RWPE2 (cell line): ENCODE results near the gene CHD2.

ENCODE experiments used
- ATAC-seq: fragments of 200-7000 bp; cut with Tn5 transposase; 3 replicates; pipeline ENCODE4 v1.9.1; 2021; ENCODE audit warnings: low read depth
- DNase-seq: peaks from one replicate; pipeline ENCODE4 v3.0.0-alpha.2; 2020; ENCODE audit warnings: low spot score
- H3K27ac ChIP-seq: fragments of 450-650 bp; 2 replicates; pipeline ENCODE4 v1.5.1; 2017; ENCODE audit warnings: mild to moderate bottlenecking; ENCODE audit not compliant: poor library complexity, severe bottlenecking
- H3K27me3 ChIP-seq: fragments of 250-450 bp; sonication (Bioruptor Pico); 2 replicates; pipeline ENCODE4 v1.5.1; 2021; ENCODE audit warnings: mild to moderate bottlenecking, moderate library complexity; ENCODE audit not compliant: insufficient read depth, poor library complexity, severe bottlenecking
- H3K36me3 ChIP-seq: fragments of 250-450 bp; sonication (Bioruptor Pico); 2 replicates; pipeline ENCODE4 v1.5.1; 2020; ENCODE audit warnings: low read depth, mild to moderate bottlenecking, moderate library complexity
- H3K4me1 ChIP-seq: fragments of 250-450 bp; sonication (Bioruptor Pico); 2 replicates; pipeline ENCODE4 v1.5.1; 2021; ENCODE audit warnings: mild to moderate bottlenecking, moderate library complexity; ENCODE audit not compliant: insufficient read depth, poor library complexity, severe bottlenecking
- H3K4me3 ChIP-seq: fragments of 250-450 bp; sonication (Bioruptor Pico); 2 replicates; pipeline ENCODE4 v1.5.1; 2021; ENCODE audit warnings: mild to moderate bottlenecking, moderate library complexity; ENCODE audit not compliant: severe bottlenecking
- H3K9me3 ChIP-seq: fragments of 250-450 bp; sonication (Bioruptor Pico); 2 replicates; pipeline ENCODE4 v1.5.1; 2021; ENCODE audit warnings: mild to moderate bottlenecking, moderate library complexity; ENCODE audit not compliant: severe bottlenecking
- CTCF ChIP-seq: fragments of 450-650 bp; IDR thresholded peaks from one replicate; pipeline ENCODE4 v1.5.1; 2017; ENCODE audit warnings: mild to moderate bottlenecking, moderate library complexity; ENCODE audit not compliant: poor library complexity, severe bottlenecking

CHD2 gene

GRCh38 chr15:93050648-93051047 is 150.5 kb downstream of the CHD2 start:
- no peak for TF ChIP-seq CTCF
- peaks cover 3% of the 10 kb centered on the region for H3K9me3 ChIP-seq
- H3K27ac ChIP-seq: no peak overlapping the region
- no peak for DNase-seq
- H3K36me3 ChIP-seq: no peaks in the 10 kb centered on the region
- H3K4me1 ChIP-seq: no peaks in the 10 kb centered on the region
- no peaks in the 10 kb centered on the region for H3K27me3 ChIP-seq
- ATAC-seq: no peak
- H3K4me3 ChIP-seq: no peak overlapping the region

GRCh38 chr15:93051236-93052089 is 151.3 kb downstream of the CHD2 start:
- Histone ChIP-seq H3K4me3 (no peak overlapping the region), H3K36me3 (no peaks in the 10 kb centered on the region), H3K4me1 (no peaks in the 10 kb centered on the region), H3K9me3 (no peaks in the 10 kb centered on the region), H3K27ac (no peak overlapping the region), H3K27me3 (no peaks in the 10 kb centered on the region)
- DNase-seq (no peak), ATAC-seq (no peak)
- TF ChIP-seq CTCF: no peak

GRCh38 chr15:93052090-93052879 is 152.2 kb downstream of the CHD2 start:
- DNase-seq (no peak), ATAC-seq (0 out of 3 replicates have a peak, but pooled peaks have one; percentile 7)
- no peaks in the 10 kb centered on the region for H3K36me3 ChIP-seq
- no peak overlapping the region for H3K4me3 ChIP-seq
- no peaks in the 10 kb centered on the region for H3K27me3 ChIP-seq
- TF ChIP-seq CTCF: no peak
- H3K27ac ChIP-seq: no peak overlapping the region
- H3K4me1 ChIP-seq: no peaks in the 10 kb centered on the region
- no peaks in the 10 kb centered on the region for H3K9me3 ChIP-seq

- Histone ChIP-seq H3K9me3 (no peaks in the 10 kb centered on the region), H3K27ac (no peak overlapping the region), H3K36me3 (no peaks in the 10 kb centered on the region), H3K4me3 (no peak overlapping the region), H3K4me1 (no peaks in the 10 kb centered on the region), H3K27me3 (no peaks in the 10 kb centered on the region)
- ATAC-seq (no peak), DNase-seq (no peak)
- no peak for TF ChIP-seq CTCF
Measured at GRCh38 chr15:93055211-93055610, 155.1 kb downstream of the CHD2 start.

- H3K27ac ChIP-seq: no peak overlapping the region
- no peaks in the 10 kb centered on the region for H3K27me3 ChIP-seq
- no peaks in the 10 kb centered on the region for H3K9me3 ChIP-seq
- no peak for ATAC-seq
- TF ChIP-seq CTCF: no peak
- peaks cover 5% of the 10 kb centered on the region for H3K4me1 ChIP-seq
- DNase-seq: peak; percentile 54
- H3K4me3 ChIP-seq: no peak overlapping the region
- H3K36me3 ChIP-seq: no peaks in the 10 kb centered on the region
Measured at GRCh38 chr15:93056836-93057235, 156.7 kb downstream of the CHD2 start.
